Measurements from ENCODE around the gene AKT2.
A peak's percentile ranks its signal among the peaks of the same experiment; 100 is the strongest.
"Not testable (repeated sequence)": the region's sequence is repeated elsewhere in the genome, so short reads cannot be mapped to it uniquely, and the experiment has no call there.

The AKT2 gene

DNA sequence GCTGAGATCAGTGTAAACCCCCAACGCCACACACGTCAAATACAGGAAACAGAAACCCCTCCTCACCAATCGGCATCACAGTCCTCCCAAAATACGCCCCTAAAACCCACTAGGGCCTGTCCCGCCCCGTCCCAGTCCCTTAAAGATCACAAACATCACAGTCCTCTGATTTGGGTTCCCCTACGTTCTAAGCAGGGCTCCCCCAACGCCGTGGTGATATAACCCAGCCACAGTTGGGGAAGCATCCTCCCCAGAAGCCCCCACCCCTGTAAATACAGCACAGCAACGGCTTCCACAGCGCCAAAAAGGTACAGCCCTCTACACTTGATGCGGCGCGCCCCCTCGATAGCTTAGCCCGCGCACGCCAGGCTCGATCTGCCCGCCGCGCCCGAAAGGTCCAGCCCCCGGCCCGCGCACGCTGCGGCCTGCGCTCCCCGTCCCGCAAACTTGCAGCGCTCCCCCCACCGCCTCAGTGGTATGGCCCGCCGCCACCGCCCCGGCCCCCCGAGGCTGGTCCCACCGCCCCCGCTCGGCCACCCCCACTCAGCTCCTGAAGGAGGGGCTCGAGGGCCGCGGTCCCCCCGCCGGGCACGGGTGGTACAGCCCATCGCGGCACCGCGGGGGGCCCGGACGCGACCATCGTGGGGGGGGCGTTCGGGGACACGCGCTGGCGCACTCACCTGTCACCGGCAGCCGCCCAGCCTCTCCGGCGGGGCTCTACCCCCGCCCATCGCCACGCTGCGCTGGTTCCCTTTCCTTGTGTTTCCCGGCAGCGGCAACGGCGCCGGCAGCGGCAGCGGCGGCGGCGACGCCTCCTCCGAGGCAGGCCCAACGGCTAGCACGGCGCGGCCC lies at the start of gene AKT2:
AKT2 (minus strand) TSS at position 845 of the 852 bp plus-strand sequence. CDS start 20,078 bp downstream, outside the sequence.
- H3K4me3 ChIP-seq (ENCODE audit: low read depth, low read length), result peak within 1 kb of the TSS; percentile 78
- TF ChIP-seq, protein P1, sequence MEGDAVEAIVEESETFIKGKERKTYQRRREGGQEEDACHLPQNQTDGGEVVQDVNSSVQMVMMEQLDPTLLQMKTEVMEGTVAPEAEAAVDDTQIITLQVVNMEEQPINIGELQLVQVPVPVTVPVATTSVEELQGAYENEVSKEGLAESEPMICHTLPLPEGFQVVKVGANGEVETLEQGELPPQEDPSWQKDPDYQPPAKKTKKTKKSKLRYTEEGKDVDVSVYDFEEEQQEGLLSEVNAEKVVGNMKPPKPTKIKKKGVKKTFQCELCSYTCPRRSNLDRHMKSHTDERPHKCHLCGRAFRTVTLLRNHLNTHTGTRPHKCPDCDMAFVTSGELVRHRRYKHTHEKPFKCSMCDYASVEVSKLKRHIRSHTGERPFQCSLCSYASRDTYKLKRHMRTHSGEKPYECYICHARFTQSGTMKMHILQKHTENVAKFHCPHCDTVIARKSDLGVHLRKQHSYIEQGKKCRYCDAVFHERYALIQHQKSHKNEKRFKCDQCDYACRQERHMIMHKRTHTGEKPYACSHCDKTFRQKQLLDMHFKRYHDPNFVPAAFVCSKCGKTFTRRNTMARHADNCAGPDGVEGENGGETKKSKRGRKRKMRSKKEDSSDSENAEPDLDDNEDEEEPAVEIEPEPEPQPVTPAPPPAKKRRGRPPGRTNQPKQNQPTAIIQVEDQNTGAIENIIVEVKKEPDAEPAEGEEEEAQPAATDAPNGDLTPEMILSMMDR (IDR thresholded peaks at IDR 0.05; ENCODE audit: low read depth, low read length, missing control alignments), result no peak
- DNase-seq (ENCODE audit: low read depth), result peak; percentile 36

- H3K4me3 ChIP-seq (ENCODE audit: low read depth, low read length); DNase-seq (ENCODE audit: low read depth): not testable (repeated sequence)
Measured at GRCh38 chr19:40333083-40333482, 47.9 kb upstream of the AKT2 start.

GRCh38 chr19:40332669-40333068 lies 47.5 kb upstream of the AKT2 start:
- no peak for DNase-seq (ENCODE audit: low read depth)

GRCh38 chr19:40331052-40331451 lies 45.9 kb upstream of the AKT2 start:
- no peak overlapping the region for H3K4me3 ChIP-seq (ENCODE audit: low read depth, low read length)
- no peak for DNase-seq (ENCODE audit: low read depth)
- TF ChIP-seq, protein P1 (IDR thresholded peaks at IDR 0.05; ENCODE audit: low read depth, low read length, missing control alignments), result no peak

More at GRCh38 chr19:40332669-40333068, 47.5 kb upstream of the AKT2 start:
- no peak overlapping the region for H3K4me3 ChIP-seq (ENCODE audit: low read depth, low read length)
- TF ChIP-seq, protein P1 (IDR thresholded peaks at IDR 0.05; ENCODE audit: low read depth, low read length, missing control alignments), result no peak

DNA sequence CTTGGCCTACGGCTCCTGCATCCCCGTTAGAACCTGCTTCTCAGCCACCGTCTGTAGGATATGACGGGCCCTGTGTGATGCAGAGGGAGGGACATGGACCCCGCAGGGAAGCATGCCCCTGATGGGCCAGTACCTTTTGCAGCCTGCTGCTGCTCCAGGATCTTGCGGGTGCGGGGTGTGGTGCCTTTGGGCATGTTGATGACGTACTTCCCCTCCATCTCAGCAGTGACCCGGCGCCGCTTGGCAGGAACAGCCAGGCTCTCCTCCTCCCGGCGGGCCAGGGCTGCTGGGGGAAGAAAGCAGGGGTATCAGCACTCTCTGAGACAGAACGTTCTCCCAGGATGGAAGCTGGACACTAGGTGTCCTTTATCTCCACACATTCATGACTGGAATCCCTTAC lies 41.1 kb upstream of the AKT2 start:
- no peak overlapping the region for H3K4me3 ChIP-seq (ENCODE audit: low read depth, low read length)
- TF ChIP-seq, protein P1 (IDR thresholded peaks at IDR 0.05; ENCODE audit: low read depth, low read length, missing control alignments), result no peak
- no peak for DNase-seq (ENCODE audit: low read depth)

GRCh38 chr19:40323705-40324104 lies 38.6 kb upstream of the AKT2 start:
- no peak for DNase-seq (ENCODE audit: low read depth)
- TF ChIP-seq, protein P1 (IDR thresholded peaks at IDR 0.05; ENCODE audit: low read depth, low read length, missing control alignments), result no peak
- H3K4me3 ChIP-seq (ENCODE audit: low read depth, low read length), result no peak overlapping the region

GRCh38 chr19:40322951-40323615 lies 37.9 kb upstream of the AKT2 start:
- TF ChIP-seq, protein P1 (IDR thresholded peaks at IDR 0.05; ENCODE audit: low read depth, low read length, missing control alignments), result no peak
- H3K4me3 ChIP-seq (ENCODE audit: low read depth, low read length), result no peak overlapping the region
- DNase-seq (ENCODE audit: low read depth), result no peak
